Measurements from ENCODE around the gene PER2.

DNA sequence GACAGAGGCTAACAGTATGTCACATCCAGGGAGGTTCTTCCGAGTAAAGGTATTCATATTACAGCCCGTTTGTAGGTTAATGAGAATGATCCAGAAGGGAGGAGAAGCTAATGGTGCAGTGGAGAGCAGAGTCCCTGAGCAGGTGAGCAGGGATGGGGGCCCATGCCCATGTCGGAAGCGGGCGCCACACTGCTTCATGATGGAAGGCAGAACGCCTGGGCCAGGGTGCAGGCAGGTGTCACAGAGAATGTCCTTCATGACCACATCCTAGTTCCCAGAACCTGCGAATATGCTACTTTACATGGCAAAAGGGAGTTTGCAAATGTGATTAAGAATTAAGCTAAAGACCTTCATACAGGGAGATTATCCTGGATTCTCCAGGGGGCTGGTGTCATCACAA lies 52.6 kb downstream of the PER2 start:
- TF ChIP-seq CTCF (IDR thresholded peaks at IDR 0.05) (no peak), POLR2A (IDR thresholded peaks at IDR 0.05) (no peak)
